GM12878 (cell line): Measurements from ENCODE around the gene PRR5L. TPM values are rescaled to one million over a fixed set of nuclear protein-coding genes. Genes with fewer than 3 reads are reported as not detected.

ENCODE experiments used
- ATAC-seq: fragments of 200-7000 bp; cut with Tn5 transposase; 3 replicates; pipeline ENCODE4 v1.9.1; 2020; ENCODE audit warnings: mild to moderate bottlenecking, moderate library complexity
- BruUV-seq: library from RNA; stranded (reverse); fragments of 400-500 nt; replicated peaks from 2 replicates; lab custom pipeline; 2021; lab: Mats Ljungman, UMichigan
- CTCF ChIA-PET: fragments of 300-600 bp; sonication (Branson Sonifier 250); formaldehyde crosslinking; extraction: SDS; loops from one replicate; lab custom pipeline; 2021; ENCODE audit warnings: inconsistent platforms; lab: Yijun Ruan, JAX
- POLR2A ChIA-PET: fragments of 350-600 bp; formaldehyde crosslinking; extraction: SDS; loops from one replicate; lab custom pipeline; 2021; ENCODE audit warnings: inconsistent platforms; lab: Charles Lee
- RAD21 ChIA-PET: fragments of 300-600 bp; sonication (Branson Sonifier 250); formaldehyde crosslinking; loops from one replicate; lab custom pipeline; 2023; ENCODE audit warnings: antibody characterized with exemption; ENCODE audit not compliant: unreplicated experiment; lab: Charles Lee
- SMC1A ChIA-PET: fragments of 300-600 bp; sonication (Branson Sonifier 250); formaldehyde crosslinking; loops from one replicate; lab custom pipeline; 2023; ENCODE audit not compliant: unreplicated experiment, uncharacterized antibody; lab: Charles Lee
- DNase-seq: peaks from one replicate; pipeline ENCODE4 v3.0.0-alpha.2; 2011; ENCODE audit warnings: low read depth, low spot score
- FAIRE-seq: peaks from 3 replicates; lab custom pipeline; 2011; peaks lifted over from hg19 to GRCh38; lab: Jason Lieb, UNC
- H2AFZ ChIP-seq: 2 replicates; pipeline ENCODE4 v1.6.0; 2011; ENCODE audit warnings: low read depth, low read length, control low read depth; ENCODE audit not compliant: control insufficient read depth
- H3K27ac ChIP-seq: 2 replicates; pipeline ENCODE4 v1.5.1; 2011; ENCODE audit warnings: control low read depth; ENCODE audit not compliant: control insufficient read depth, insufficient read depth
- H3K27me3 ChIP-seq, 2 experiments: replicated peaks in 1 of 2; 2 replicates each; pipeline versions ENCODE4 v1.6.0 to v1.6.1; 2011; ENCODE audit warnings: low read length in 1 of 2; ENCODE audit not compliant: control insufficient read depth in 2 of 2, insufficient read depth in 2 of 2
- H3K36me3 ChIP-seq, 2 experiments: 2 replicates each; pipeline ENCODE4 v1.5.1; 2011; ENCODE audit warnings: low read length in 1 of 2; ENCODE audit not compliant: control insufficient read depth in 2 of 2, insufficient read depth in 2 of 2
- H3K4me1 ChIP-seq: 2 replicates; pipeline ENCODE4 v1.6.1; 2011; ENCODE audit warnings: mild to moderate bottlenecking, low read length, moderate library complexity, mixed read lengths; ENCODE audit not compliant: control insufficient read depth, insufficient read depth
- H3K4me2 ChIP-seq: 2 replicates; pipeline ENCODE4 v1.6.0; 2011; ENCODE audit warnings: control low read depth; ENCODE audit not compliant: control insufficient read depth, insufficient read depth
- H3K4me3 ChIP-seq: fragments of 200-600 bp; sonication (generic); 2 replicates; pipeline ENCODE4 v1.5.1; 2016
- H3K79me2 ChIP-seq: 2 replicates; pipeline ENCODE4 v1.6.0; 2011; ENCODE audit warnings: low read length; ENCODE audit not compliant: control insufficient read depth, insufficient read depth
- H3K9ac ChIP-seq: 2 replicates; pipeline ENCODE4 v1.8.0; 2011; ENCODE audit warnings: low read length, control low read depth, mixed read lengths; ENCODE audit not compliant: control insufficient read depth, insufficient read depth
- H3K9me3 ChIP-seq: replicated peaks from 3 replicates; pipeline ENCODE4 v1.5.1; 2011; ENCODE audit warnings: mild to moderate bottlenecking, low read length; ENCODE audit not compliant: control insufficient read depth, insufficient read depth
- H4K20me1 ChIP-seq: 2 replicates; pipeline ENCODE4 v1.6.0; 2011; ENCODE audit not compliant: control insufficient read depth, insufficient read depth
- FOXK2 ChIP-seq: fragments of 450-650 bp; IDR thresholded peaks from 2 replicates; pipeline ENCODE4 v1.6.1; 2017; ENCODE audit warnings: mild to moderate bottlenecking, moderate library complexity
- NR2F1 ChIP-seq: fragments of 450-650 bp; conservative IDR thresholded peaks from 2 replicates; pipeline ENCODE4 v1.6.1; 2017; ENCODE audit warnings: mild to moderate bottlenecking
- TCF3 ChIP-seq: IDR thresholded peaks from 2 replicates; pipeline ENCODE4 v1.6.1; 2012; ENCODE audit warnings: low read depth, mild to moderate bottlenecking, low read length, borderline replicate concordance; ENCODE audit not compliant: insufficient read depth
- WGBS: methylation state at CpG from one replicate; pipeline ENCODE4 v1.1.6; 2016; ENCODE audit warnings: low lambda C conversion rate; ENCODE audit not compliant: insufficient replicate concordance, insufficient coverage; ENCODE audit errors: missing lambda C conversion rate; 5-methylcytosine and 5-hydroxymethylcytosine counted together
- in situ Hi-C: fragments of 300-500 bp; cut with MboI; formaldehyde crosslinking; loops from 9 replicates; pipeline ENCODE4 v1.14.3; 2018; ENCODE audit warnings: mixed read lengths
- intact Hi-C: fragments of 100-400 bp; cut with micrococcal nuclease; formaldehyde crosslinking; loops from one replicate; pipeline ENCODE4 v1.14.2; 2022; ENCODE audit not compliant: unreplicated experiment
- polyA plus RNA-seq, 11 experiments: library from polyadenylated mRNA; depleted of rRNA in 4 of 11; unstranded in 6 of 11; stranded (reverse) in 5 of 11; fragments of >200 nt; fragmentation: Nextera tagmentation in 4 of 11; fragmentation: Illumina TruSeq in 1 of 11; extraction: Ambion mirVana in 4 of 11; extraction: Trizol in 1 of 11; gene quantifications; 1 replicate in 1 of 11; 2 replicates in 10 of 11; pipeline versions ENCODE4 v1.2.1 to v1.2.3, GENCODE V29; 2011 to 2016; ENCODE audit warnings: inconsistent platforms in 2 of 11, missing spikeins in 2 of 11, low read depth in 1 of 11
- total RNA-seq, 4 experiments: library from RNA; depleted of rRNA in 3 of 4; stranded (reverse); fragments of >200 nt in 3 of 4; fragmentation: Illumina TruSeq in 1 of 4; extraction: Trizol in 1 of 4; gene quantifications; 2 replicates each; pipeline versions ENCODE4 v1.2.1 to v1.2.3, GENCODE V29; 2013 to 2021
- TF ChIP-seq, protein P1 (sequence below): fragments of 450-650 bp; IDR thresholded peaks from 2 replicates; pipeline ENCODE4 v1.6.1; 2017; ENCODE audit warnings: mild to moderate bottlenecking, moderate library complexity
- TF ChIP-seq, protein P2 (sequence below): fragments of 450-650 bp; conservative IDR thresholded peaks from 2 replicates; pipeline ENCODE4 v1.6.1; 2017; ENCODE audit warnings: mild to moderate bottlenecking, moderate library complexity
- TF ChIP-seq, protein P3 (sequence below): fragments of 450-650 bp; formaldehyde crosslinking; IDR thresholded peaks from 2 replicates; pipeline ENCODE4 v1.5.0; 2022; ENCODE audit warnings: mild to moderate bottlenecking, missing genetic modification characterization
- TF ChIP-seq, protein P4 (sequence below): fragments of 450-650 bp; IDR thresholded peaks from 2 replicates; pipeline ENCODE4 v1.6.1; 2017; ENCODE audit warnings: mild to moderate bottlenecking, low read depth, inconsistent platforms; ENCODE audit not compliant: poor library complexity, severe bottlenecking
- TF ChIP-seq, protein P5 (sequence below): IDR thresholded peaks from 2 replicates; pipeline ENCODE4 v1.6.1; 2011; ENCODE audit warnings: mild to moderate bottlenecking, low read depth, low read length, moderate library complexity; ENCODE audit not compliant: insufficient replicate concordance

Gene PRR5L
- total and polyA plus RNA-seq, 10 of the 15 experiments (the other 5 are each of a cell fraction or from before 2014, with no cell fraction given), result 0.11 to 4.2 (median 0.67) TPM; not detected in 1

DNA sequence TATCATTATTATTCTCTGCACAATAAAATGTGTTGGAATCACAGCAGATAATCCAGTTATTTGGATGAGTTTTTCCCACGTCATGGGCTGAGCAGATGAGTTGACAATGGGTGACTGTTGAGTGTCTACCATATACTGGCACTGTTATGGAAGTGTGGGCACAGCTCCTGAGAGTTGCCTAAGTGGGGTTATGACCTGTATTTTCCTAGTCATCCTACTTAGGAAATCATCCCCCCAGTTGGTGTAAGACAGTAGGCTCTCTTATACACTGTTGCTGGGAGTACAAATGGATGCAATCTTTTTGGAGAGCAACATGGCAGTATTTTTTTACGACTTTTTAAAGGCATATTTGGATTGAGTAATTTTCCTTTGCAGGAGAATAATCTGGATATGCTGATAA is 147.6 kb downstream of the PRR5L start (continued):
- TF ChIP-seq, protein P1, sequence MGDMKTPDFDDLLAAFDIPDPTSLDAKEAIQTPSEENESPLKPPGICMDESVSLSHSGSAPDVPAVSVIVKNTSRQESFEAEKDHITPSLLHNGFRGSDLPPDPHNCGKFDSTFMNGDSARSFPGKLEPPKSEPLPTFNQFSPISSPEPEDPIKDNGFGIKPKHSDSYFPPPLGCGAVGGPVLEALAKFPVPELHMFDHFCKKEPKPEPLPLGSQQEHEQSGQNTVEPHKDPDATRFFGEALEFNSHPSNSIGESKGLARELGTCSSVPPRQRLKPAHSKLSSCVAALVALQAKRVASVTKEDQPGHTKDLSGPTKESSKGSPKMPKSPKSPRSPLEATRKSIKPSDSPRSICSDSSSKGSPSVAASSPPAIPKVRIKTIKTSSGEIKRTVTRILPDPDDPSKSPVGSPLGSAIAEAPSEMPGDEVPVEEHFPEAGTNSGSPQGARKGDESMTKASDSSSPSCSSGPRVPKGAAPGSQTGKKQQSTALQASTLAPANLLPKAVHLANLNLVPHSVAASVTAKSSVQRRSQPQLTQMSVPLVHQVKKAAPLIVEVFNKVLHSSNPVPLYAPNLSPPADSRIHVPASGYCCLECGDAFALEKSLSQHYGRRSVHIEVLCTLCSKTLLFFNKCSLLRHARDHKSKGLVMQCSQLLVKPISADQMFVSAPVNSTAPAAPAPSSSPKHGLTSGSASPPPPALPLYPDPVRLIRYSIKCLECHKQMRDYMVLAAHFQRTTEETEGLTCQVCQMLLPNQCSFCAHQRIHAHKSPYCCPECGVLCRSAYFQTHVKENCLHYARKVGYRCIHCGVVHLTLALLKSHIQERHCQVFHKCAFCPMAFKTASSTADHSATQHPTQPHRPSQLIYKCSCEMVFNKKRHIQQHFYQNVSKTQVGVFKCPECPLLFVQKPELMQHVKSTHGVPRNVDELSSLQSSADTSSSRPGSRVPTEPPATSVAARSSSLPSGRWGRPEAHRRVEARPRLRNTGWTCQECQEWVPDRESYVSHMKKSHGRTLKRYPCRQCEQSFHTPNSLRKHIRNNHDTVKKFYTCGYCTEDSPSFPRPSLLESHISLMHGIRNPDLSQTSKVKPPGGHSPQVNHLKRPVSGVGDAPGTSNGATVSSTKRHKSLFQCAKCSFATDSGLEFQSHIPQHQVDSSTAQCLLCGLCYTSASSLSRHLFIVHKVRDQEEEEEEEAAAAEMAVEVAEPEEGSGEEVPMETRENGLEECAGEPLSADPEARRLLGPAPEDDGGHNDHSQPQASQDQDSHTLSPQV, result no peak

DNA sequence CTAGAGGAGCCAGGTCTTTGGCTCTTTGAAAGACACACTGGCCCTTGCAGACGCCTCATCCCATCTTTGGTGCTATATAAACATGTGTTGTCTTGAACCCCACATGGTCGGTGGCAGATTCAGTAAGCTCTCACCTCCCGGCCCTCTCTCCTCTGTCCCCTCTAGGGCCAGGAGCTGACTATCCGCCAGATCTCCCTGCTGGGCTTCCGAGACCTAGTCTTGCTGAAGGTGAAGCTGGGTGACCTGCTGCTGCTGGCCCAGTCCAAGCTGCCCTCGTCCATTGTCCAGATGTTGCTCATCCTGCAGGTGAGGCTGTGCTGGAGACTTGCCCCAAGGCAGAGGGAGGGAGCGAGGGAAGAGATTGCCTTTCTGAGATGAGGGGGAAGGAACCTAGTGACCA is 150.0 kb downstream of the PRR5L start:
- Histone ChIP-seq H3K27me3 (no peaks in the 10 kb centered on the region), H3K79me2 (no peaks in the 10 kb centered on the region), H3K27ac (no peak overlapping the region), H3K36me3 (no peaks in the 10 kb centered on the region), H3K4me2 (no peak overlapping the region), H4K20me1 (no peaks in the 10 kb centered on the region), H2AFZ (no peak overlapping the region), H3K9ac (no peak overlapping the region), H3K9me3 (no peaks in the 10 kb centered on the region; the same call in 2 of the 3 replicates), H3K4me3 (no peak overlapping the region), H3K4me1 (peaks cover 13% of the 10 kb centered on the region)
- CTCF ChIA-PET, result interaction anchor here (0.8 kb wide), 1 partner anchor 34 kb away, joined by 3 read pairs; no protein-coding TSS in a partner anchor
- 51% methylated on average over 7 of the region's 7 CpGs for WGBS
- in situ Hi-C loops (no loop called here), intact Hi-C loops (no loop called here)
- POLR2A ChIA-PET, result no interaction called here
- DNase-seq (no peak), FAIRE-seq (no peak), ATAC-seq (no peak)
- RAD21 ChIA-PET, result no interaction called here
- SMC1A ChIA-PET, result no interaction called here
- BruUV-seq, result no TSS peak
- TF ChIP-seq FOXK2 (no peak), TCF3 (no peak), NR2F1 (no peak)
- TF ChIP-seq, protein P2, sequence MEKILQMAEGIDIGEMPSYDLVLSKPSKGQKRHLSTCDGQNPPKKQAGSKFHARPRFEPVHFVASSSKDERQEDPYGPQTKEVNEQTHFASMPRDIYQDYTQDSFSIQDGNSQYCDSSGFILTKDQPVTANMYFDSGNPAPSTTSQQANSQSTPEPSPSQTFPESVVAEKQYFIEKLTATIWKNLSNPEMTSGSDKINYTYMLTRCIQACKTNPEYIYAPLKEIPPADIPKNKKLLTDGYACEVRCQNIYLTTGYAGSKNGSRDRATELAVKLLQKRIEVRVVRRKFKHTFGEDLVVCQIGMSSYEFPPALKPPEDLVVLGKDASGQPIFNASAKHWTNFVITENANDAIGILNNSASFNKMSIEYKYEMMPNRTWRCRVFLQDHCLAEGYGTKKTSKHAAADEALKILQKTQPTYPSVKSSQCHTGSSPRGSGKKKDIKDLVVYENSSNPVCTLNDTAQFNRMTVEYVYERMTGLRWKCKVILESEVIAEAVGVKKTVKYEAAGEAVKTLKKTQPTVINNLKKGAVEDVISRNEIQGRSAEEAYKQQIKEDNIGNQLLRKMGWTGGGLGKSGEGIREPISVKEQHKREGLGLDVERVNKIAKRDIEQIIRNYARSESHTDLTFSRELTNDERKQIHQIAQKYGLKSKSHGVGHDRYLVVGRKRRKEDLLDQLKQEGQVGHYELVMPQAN, result no peak
- TF ChIP-seq, protein P3, sequence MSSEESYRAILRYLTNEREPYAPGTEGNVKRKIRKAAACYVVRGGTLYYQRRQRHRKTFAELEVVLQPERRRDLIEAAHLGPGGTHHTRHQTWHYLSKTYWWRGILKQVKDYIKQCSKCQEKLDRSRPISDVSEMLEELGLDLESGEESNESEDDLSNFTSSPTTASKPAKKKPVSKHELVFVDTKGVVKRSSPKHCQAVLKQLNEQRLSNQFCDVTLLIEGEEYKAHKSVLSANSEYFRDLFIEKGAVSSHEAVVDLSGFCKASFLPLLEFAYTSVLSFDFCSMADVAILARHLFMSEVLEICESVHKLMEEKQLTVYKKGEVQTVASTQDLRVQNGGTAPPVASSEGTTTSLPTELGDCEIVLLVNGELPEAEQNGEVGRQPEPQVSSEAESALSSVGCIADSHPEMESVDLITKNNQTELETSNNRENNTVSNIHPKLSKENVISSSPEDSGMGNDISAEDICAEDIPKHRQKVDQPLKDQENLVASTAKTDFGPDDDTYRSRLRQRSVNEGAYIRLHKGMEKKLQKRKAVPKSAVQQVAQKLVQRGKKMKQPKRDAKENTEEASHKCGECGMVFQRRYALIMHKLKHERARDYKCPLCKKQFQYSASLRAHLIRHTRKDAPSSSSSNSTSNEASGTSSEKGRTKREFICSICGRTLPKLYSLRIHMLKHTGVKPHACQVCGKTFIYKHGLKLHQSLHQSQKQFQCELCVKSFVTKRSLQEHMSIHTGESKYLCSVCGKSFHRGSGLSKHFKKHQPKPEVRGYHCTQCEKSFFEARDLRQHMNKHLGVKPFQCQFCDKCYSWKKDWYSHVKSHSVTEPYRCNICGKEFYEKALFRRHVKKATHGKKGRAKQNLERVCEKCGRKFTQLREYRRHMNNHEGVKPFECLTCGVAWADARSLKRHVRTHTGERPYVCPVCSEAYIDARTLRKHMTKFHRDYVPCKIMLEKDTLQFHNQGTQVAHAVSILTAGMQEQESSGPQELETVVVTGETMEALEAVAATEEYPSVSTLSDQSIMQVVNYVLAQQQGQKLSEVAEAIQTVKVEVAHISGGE, result no peak
- TF ChIP-seq, protein P4, sequence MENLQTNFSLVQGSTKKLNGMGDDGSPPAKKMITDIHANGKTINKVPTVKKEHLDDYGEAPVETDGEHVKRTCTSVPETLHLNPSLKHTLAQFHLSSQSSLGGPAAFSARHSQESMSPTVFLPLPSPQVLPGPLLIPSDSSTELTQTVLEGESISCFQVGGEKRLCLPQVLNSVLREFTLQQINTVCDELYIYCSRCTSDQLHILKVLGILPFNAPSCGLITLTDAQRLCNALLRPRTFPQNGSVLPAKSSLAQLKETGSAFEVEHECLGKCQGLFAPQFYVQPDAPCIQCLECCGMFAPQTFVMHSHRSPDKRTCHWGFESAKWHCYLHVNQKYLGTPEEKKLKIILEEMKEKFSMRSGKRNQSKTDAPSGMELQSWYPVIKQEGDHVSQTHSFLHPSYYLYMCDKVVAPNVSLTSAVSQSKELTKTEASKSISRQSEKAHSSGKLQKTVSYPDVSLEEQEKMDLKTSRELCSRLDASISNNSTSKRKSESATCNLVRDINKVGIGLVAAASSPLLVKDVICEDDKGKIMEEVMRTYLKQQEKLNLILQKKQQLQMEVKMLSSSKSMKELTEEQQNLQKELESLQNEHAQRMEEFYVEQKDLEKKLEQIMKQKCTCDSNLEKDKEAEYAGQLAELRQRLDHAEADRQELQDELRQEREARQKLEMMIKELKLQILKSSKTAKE, result no peak
- TF ChIP-seq, protein P5, sequence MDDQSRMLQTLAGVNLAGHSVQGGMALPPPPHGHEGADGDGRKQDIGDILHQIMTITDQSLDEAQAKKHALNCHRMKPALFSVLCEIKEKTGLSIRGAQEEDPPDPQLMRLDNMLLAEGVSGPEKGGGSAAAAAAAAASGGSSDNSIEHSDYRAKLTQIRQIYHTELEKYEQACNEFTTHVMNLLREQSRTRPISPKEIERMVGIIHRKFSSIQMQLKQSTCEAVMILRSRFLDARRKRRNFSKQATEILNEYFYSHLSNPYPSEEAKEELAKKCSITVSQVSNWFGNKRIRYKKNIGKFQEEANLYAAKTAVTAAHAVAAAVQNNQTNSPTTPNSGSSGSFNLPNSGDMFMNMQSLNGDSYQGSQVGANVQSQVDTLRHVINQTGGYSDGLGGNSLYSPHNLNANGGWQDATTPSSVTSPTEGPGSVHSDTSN, result no peak
